Neural cell (in vitro differentiated cells): Measurements from ENCODE around the gene SPECC1L. TPM values are rescaled to one million over a fixed set of nuclear protein-coding genes. Genes with fewer than 3 reads are reported as not detected.

Experiments used
- H2AFZ ChIP-seq: fragments of 200-600, 300-800 bp; sonication (generic), shearing (Covaris generic); 2 replicates; pipeline ENCODE4 v1.6.0; 2014; ENCODE audit warnings: low read depth, mild to moderate bottlenecking, antibody characterized with exemption, low read length, moderate library complexity
- H3F3A ChIP-seq: fragments of 200-600 bp; shearing (Covaris generic); 2 replicates; pipeline ENCODE4 v1.6.1; 2016; ENCODE audit warnings: mild to moderate bottlenecking, moderate library complexity, mixed read lengths, antibody characterized with exemption, low read length; ENCODE audit not compliant: insufficient read depth, poor library complexity, severe bottlenecking
- H3K27ac ChIP-seq: fragments of 200-600, 300-800 bp; sonication (generic), shearing (Covaris generic); 2 replicates; pipeline ENCODE4 v1.5.1; 2014; ENCODE audit warnings: mild to moderate bottlenecking, low read length, moderate library complexity
- H3K27me3 ChIP-seq: fragments of 300-800, 200-600 bp; sonication (generic), shearing (Covaris generic); 2 replicates; pipeline ENCODE4 v1.6.0; 2014; ENCODE audit warnings: mild to moderate bottlenecking, low read depth, low read length, moderate library complexity; ENCODE audit not compliant: insufficient read depth
- H3K36me3 ChIP-seq: fragments of 300-800, 200-600 bp; sonication (generic), shearing (Covaris generic); 2 replicates; pipeline ENCODE4 v1.5.1; 2014; ENCODE audit warnings: mild to moderate bottlenecking, antibody characterized with exemption, low read length, moderate library complexity; ENCODE audit not compliant: insufficient read depth
- H3K4me2 ChIP-seq: fragments of 300-800, 200-600 bp; sonication (generic), shearing (Covaris generic); 2 replicates; pipeline ENCODE4 v1.6.0; 2014; ENCODE audit warnings: mild to moderate bottlenecking, low read length
- H3K4me3 ChIP-seq: fragments of 300-800, 200-600 bp; sonication (generic), shearing (Covaris generic); 2 replicates; pipeline ENCODE4 v1.5.1; 2014; ENCODE audit warnings: mild to moderate bottlenecking, low read length, moderate library complexity
- H3K79me2 ChIP-seq: fragments of 200-600 bp; shearing (Covaris generic); replicated peaks from 2 replicates; pipeline ENCODE4 v1.6.0; 2014; ENCODE audit warnings: mild to moderate bottlenecking, low read length, moderate library complexity; ENCODE audit not compliant: insufficient read depth
- H3K9ac ChIP-seq: fragments of 300-800, 200-600 bp; sonication (generic), shearing (Covaris generic); 2 replicates; pipeline ENCODE4 v1.6.1; 2016; ENCODE audit warnings: mild to moderate bottlenecking, low read length, mixed read lengths
- H3K9me2 ChIP-seq: fragments of 200-600 bp; shearing (Covaris generic); 2 replicates; pipeline ENCODE4 v1.6.1; 2016; ENCODE audit warnings: mild to moderate bottlenecking, low read length, mixed read lengths; ENCODE audit not compliant: insufficient read depth
- H3K9me3 ChIP-seq: fragments of 200-600, 300-800 bp; sonication (generic), shearing (Covaris generic); 2 replicates; pipeline ENCODE4 v1.6.1; 2016; ENCODE audit warnings: mild to moderate bottlenecking, mixed run types, low read length, moderate library complexity, mixed read lengths
- H4K20me1 ChIP-seq: fragments of 200-600 bp; shearing (Covaris generic); 2 replicates; pipeline ENCODE4 v1.6.1; 2016; ENCODE audit warnings: mild to moderate bottlenecking, mixed run types; ENCODE audit not compliant: insufficient read depth
- EP300 ChIP-seq: fragments of 450-650 bp; conservative IDR thresholded peaks from 2 replicates; pipeline ENCODE4 v1.6.1; 2014; ENCODE audit warnings: antibody characterized with exemption, mild to moderate bottlenecking, moderate library complexity; ENCODE audit not compliant: poor library complexity, severe bottlenecking
- EZH2 ChIP-seq: fragments of 200-600, 300-800 bp; shearing (Covaris generic), sonication (generic); IDR thresholded peaks from 2 replicates; pipeline ENCODE4 v1.6.1; 2014; ENCODE audit warnings: antibody characterized with exemption, low read length, borderline replicate concordance, mild to moderate bottlenecking; ENCODE audit not compliant: insufficient read depth, poor library complexity, severe bottlenecking
- MXI1 ChIP-seq: fragments of 450-650 bp; conservative IDR thresholded peaks from 2 replicates; pipeline ENCODE4 v1.6.1; 2014; ENCODE audit warnings: antibody characterized with exemption, mild to moderate bottlenecking; ENCODE audit not compliant: poor library complexity, severe bottlenecking
- POLR2AphosphoS5 ChIP-seq: IDR thresholded peaks from 2 replicates; pipeline ENCODE4 v1.6.1; 2012
- RAD21 ChIP-seq: fragments of 450-650 bp; conservative IDR thresholded peaks from 2 replicates; pipeline ENCODE4 v1.6.1; 2014; ENCODE audit warnings: antibody characterized with exemption, mild to moderate bottlenecking, moderate library complexity
- SMC3 ChIP-seq: fragments of 450-650 bp; conservative IDR thresholded peaks from 2 replicates; pipeline ENCODE4 v1.6.1; 2014; ENCODE audit warnings: antibody characterized with exemption, mild to moderate bottlenecking, moderate library complexity; ENCODE audit not compliant: poor library complexity
- TAF1 ChIP-seq: IDR thresholded peaks from 2 replicates; pipeline ENCODE4 v1.6.1; 2012; ENCODE audit warnings: low read depth
- polyA plus RNA-seq: library from polyadenylated mRNA; depleted of rRNA; stranded (reverse); fragments of >200 nt; gene quantifications from 2 replicates; pipeline ENCODE4 v1.2.3, GENCODE V29; 2014
- TF ChIP-seq, protein P1 (sequence below): IDR thresholded peaks from 2 replicates; pipeline ENCODE4 v1.6.1; 2012; ENCODE audit warnings: borderline replicate concordance
- TF ChIP-seq, protein P2 (sequence below): fragments of 450-650 bp; IDR thresholded peaks from 2 replicates; pipeline ENCODE4 v1.5.1; 2014; ENCODE audit warnings: antibody characterized with exemption, mild to moderate bottlenecking, moderate library complexity; ENCODE audit not compliant: poor library complexity, severe bottlenecking

The SPECC1L gene
- polyA plus RNA-seq, 1 donor from 2014 or later = 27.1 TPM

DNA sequence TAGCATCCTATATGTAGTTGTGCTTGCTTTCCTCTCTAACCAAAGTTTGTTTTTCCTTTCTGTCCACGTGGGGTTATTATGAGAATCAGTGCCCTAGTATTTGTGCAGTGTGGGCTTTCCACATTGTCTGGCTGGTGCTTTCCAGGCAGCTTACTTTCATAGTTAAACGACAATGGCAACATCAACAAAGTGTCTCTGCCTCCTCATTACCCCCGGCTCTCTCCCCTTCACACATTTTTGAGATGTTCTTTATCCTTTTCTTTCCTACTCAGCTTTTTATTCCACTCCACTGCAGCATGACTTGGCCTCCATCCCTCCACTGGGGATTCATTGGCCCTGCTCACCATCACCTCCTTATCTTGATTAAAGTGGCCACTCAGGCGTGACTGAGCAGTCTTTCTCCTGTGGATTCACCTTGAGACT is 19.1 kb downstream of the SPECC1L start:
- no peak overlapping the region for H3K4me2 ChIP-seq
- no peak overlapping the region for H3K9ac ChIP-seq
- H3K79me2 ChIP-seq = peaks cover 28% of the 10 kb centered on the region
- H3K36me3 ChIP-seq = no peaks in the 10 kb centered on the region
- H3K27me3 ChIP-seq = no peaks in the 10 kb centered on the region
- H4K20me1 ChIP-seq = no peaks in the 10 kb centered on the region
- H3F3A ChIP-seq = no peaks in the 10 kb centered on the region
- TF ChIP-seq POLR2AphosphoS5 (no peak), RAD21 (no peak), EP300 (no peak), MXI1 (no peak), SMC3 (no peak), EZH2 (no peak), TAF1 (no peak)
- TF ChIP-seq, protein P1, sequence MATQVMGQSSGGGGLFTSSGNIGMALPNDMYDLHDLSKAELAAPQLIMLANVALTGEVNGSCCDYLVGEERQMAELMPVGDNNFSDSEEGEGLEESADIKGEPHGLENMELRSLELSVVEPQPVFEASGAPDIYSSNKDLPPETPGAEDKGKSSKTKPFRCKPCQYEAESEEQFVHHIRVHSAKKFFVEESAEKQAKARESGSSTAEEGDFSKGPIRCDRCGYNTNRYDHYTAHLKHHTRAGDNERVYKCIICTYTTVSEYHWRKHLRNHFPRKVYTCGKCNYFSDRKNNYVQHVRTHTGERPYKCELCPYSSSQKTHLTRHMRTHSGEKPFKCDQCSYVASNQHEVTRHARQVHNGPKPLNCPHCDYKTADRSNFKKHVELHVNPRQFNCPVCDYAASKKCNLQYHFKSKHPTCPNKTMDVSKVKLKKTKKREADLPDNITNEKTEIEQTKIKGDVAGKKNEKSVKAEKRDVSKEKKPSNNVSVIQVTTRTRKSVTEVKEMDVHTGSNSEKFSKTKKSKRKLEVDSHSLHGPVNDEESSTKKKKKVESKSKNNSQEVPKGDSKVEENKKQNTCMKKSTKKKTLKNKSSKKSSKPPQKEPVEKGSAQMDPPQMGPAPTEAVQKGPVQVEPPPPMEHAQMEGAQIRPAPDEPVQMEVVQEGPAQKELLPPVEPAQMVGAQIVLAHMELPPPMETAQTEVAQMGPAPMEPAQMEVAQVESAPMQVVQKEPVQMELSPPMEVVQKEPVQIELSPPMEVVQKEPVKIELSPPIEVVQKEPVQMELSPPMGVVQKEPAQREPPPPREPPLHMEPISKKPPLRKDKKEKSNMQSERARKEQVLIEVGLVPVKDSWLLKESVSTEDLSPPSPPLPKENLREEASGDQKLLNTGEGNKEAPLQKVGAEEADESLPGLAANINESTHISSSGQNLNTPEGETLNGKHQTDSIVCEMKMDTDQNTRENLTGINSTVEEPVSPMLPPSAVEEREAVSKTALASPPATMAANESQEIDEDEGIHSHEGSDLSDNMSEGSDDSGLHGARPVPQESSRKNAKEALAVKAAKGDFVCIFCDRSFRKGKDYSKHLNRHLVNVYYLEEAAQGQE = no peak
- TF ChIP-seq, protein P2, sequence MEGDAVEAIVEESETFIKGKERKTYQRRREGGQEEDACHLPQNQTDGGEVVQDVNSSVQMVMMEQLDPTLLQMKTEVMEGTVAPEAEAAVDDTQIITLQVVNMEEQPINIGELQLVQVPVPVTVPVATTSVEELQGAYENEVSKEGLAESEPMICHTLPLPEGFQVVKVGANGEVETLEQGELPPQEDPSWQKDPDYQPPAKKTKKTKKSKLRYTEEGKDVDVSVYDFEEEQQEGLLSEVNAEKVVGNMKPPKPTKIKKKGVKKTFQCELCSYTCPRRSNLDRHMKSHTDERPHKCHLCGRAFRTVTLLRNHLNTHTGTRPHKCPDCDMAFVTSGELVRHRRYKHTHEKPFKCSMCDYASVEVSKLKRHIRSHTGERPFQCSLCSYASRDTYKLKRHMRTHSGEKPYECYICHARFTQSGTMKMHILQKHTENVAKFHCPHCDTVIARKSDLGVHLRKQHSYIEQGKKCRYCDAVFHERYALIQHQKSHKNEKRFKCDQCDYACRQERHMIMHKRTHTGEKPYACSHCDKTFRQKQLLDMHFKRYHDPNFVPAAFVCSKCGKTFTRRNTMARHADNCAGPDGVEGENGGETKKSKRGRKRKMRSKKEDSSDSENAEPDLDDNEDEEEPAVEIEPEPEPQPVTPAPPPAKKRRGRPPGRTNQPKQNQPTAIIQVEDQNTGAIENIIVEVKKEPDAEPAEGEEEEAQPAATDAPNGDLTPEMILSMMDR = no peak
- H2AFZ ChIP-seq = no peak overlapping the region
- H3K4me3 ChIP-seq = no peak overlapping the region
- H3K27ac ChIP-seq = no peak overlapping the region
- H3K9me2 ChIP-seq = no peaks in the 10 kb centered on the region
- no peaks in the 10 kb centered on the region for H3K9me3 ChIP-seq

DNA sequence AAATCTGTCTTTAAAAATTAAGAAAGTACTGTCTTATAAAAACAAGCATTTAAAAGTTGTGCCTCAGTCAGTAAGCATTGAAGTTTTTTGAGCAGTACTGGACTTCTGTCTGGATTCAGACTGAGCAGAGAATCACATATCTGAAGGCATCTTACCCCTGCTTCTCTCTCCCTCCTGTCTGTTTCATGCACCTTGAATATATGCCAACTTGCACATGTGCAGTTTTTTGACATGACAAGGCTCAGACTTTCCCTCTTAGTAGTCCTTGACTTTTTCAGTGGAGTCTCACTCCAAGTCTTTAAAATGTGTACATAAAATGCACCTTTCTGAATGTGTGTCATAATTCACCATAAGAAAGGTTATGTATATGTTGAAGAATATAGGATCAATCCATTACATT is 19.8 kb downstream of the SPECC1L start:
- no peaks in the 10 kb centered on the region for H4K20me1 ChIP-seq

More for the DNA sequence above, 19.8 kb downstream of the SPECC1L start:
- H2AFZ ChIP-seq = no peak overlapping the region
- no peak overlapping the region for H3K4me3 ChIP-seq
- no peak overlapping the region for H3K9ac ChIP-seq
- H3K4me2 ChIP-seq = no peak overlapping the region
- no peaks in the 10 kb centered on the region for H3K9me2 ChIP-seq
- H3F3A ChIP-seq = no peaks in the 10 kb centered on the region
- no peak overlapping the region for H3K27ac ChIP-seq
- H3K27me3 ChIP-seq = no peaks in the 10 kb centered on the region
- TF ChIP-seq MXI1 = no peak
- TF ChIP-seq EP300 = no peak
- TF ChIP-seq, protein P2 = no peak
- no peak for TF ChIP-seq SMC3
- TF ChIP-seq POLR2AphosphoS5 = no peak
- TF ChIP-seq, protein P1 = no peak
- TF ChIP-seq RAD21 = no peak
- no peak for TF ChIP-seq EZH2
- no peak for TF ChIP-seq TAF1
- no peaks in the 10 kb centered on the region for H3K9me3 ChIP-seq
- no peaks in the 10 kb centered on the region for H3K36me3 ChIP-seq
- H3K79me2 ChIP-seq = peaks cover 21% of the 10 kb centered on the region
